ENCODE measurements around the gene ZP2.
A peak's percentile ranks its signal among the peaks of the same experiment; 100 is the strongest.
"Not testable (repeated sequence)": the region's sequence is repeated elsewhere in the genome, so short reads cannot be mapped to it uniquely, and the experiment has no call there.

Gene ZP2

GRCh38 chr16:21217121-21217520 lies 5.7 kb upstream of the ZP2 start:
- FAIRE-seq (no peak), DNase-seq (ENCODE audit: low spot score) (no peak)

- no peak for FAIRE-seq
Measured at GRCh38 chr16:21214086-21214485, 2.7 kb upstream of the ZP2 start.

GRCh38 chr16:21208446-21209230 lies 2.7 kb downstream of the ZP2 start:
- DNase-seq (ENCODE audit: low spot score) (no peak), FAIRE-seq (no peak)

More at GRCh38 chr16:21214086-21214485, 2.7 kb upstream of the ZP2 start:
- DNase-seq (ENCODE audit: low spot score), result no peak

GRCh38 chr16:21206550-21206949 lies 4.8 kb downstream of the ZP2 start:
- DNase-seq (ENCODE audit: low spot score) (no peak), FAIRE-seq (no peak)

GRCh38 chr16:21205303-21205702 lies 6.1 kb downstream of the ZP2 start:
- DNase-seq (ENCODE audit: low spot score) (no peak), FAIRE-seq (no peak)

- FAIRE-seq (no peak), DNase-seq (ENCODE audit: low spot score) (no peak)
Measured at GRCh38 chr16:21203155-21203797, 8.1 kb downstream of the ZP2 start.

- no peak for FAIRE-seq
- no peak for DNase-seq (ENCODE audit: low spot score)
Measured at GRCh38 chr16:21199607-21200218, 11.7 kb downstream of the ZP2 start.

- no peak for DNase-seq (ENCODE audit: low spot score)
- FAIRE-seq, result no peak
Measured at GRCh38 chr16:21197621-21198020, 13.8 kb downstream of the ZP2 start.

- FAIRE-seq (no peak), DNase-seq (ENCODE audit: low spot score) (no peak)
Measured at GRCh38 chr16:21197112-21197511, 14.3 kb downstream of the ZP2 start.

GRCh38 chr16:21195330-21195729 lies 16.0 kb downstream of the ZP2 start:
- not testable (repeated sequence) for FAIRE-seq; DNase-seq (ENCODE audit: low spot score)

GRCh38 chr16:21194771-21195301 lies 16.5 kb downstream of the ZP2 start:
- DNase-seq (ENCODE audit: low spot score), result no peak
- no peak for FAIRE-seq

- FAIRE-seq (no peak), DNase-seq (ENCODE audit: low spot score) (no peak)
Measured at GRCh38 chr16:21192991-21193390, 18.4 kb downstream of the ZP2 start.

- no peak for FAIRE-seq
- no peak for DNase-seq (ENCODE audit: low spot score)
Measured at GRCh38 chr16:21190599-21190998, 20.8 kb downstream of the ZP2 start.

- FAIRE-seq, result no peak
- no peak for DNase-seq (ENCODE audit: low spot score)
Measured at GRCh38 chr16:21190013-21190412, 21.4 kb downstream of the ZP2 start.

- DNase-seq (ENCODE audit: low spot score) (no peak), FAIRE-seq (no peak)
Measured at GRCh38 chr16:21189311-21189710, 22.1 kb downstream of the ZP2 start.

GRCh38 chr16:21186326-21186691 lies 25.1 kb downstream of the ZP2 start:
- DNase-seq (ENCODE audit: low spot score) (no peak), FAIRE-seq (no peak)

GRCh38 chr16:21185659-21186325 lies 25.6 kb downstream of the ZP2 start:
- DNase-seq (ENCODE audit: low spot score) (no peak), FAIRE-seq (no peak)

- no peak for FAIRE-seq
- DNase-seq (ENCODE audit: low spot score), result peak; percentile 20
Measured at GRCh38 chr16:21184834-21185233, 26.5 kb downstream of the ZP2 start.

- no peak for FAIRE-seq
Measured at GRCh38 chr16:21183995-21184394, 27.4 kb downstream of the ZP2 start.

GRCh38 chr16:21179983-21180365 lies 31.4 kb downstream of the ZP2 start:
- FAIRE-seq (no peak), DNase-seq (ENCODE audit: low spot score) (no peak)

More at GRCh38 chr16:21183995-21184394, 27.4 kb downstream of the ZP2 start:
- DNase-seq (ENCODE audit: low spot score), result no peak

GRCh38 chr16:21179126-21179982 lies 32.0 kb downstream of the ZP2 start:
- FAIRE-seq (no peak), DNase-seq (ENCODE audit: low spot score) (no peak)
